WTC11 (cell line): ENCODE measurements around the gene BRI3BP. TPM values are rescaled to one million over a fixed set of nuclear protein-coding genes. Genes with fewer than 3 reads are reported as not detected.
A peak's percentile ranks its signal among the peaks of the same experiment; 100 is the strongest.
"Not testable (repeated sequence)": the region's sequence is repeated elsewhere in the genome, so short reads cannot be mapped to it uniquely, and the experiment has no call there.

Experiments used
- ATAC-seq: fragments of 200-7000 bp; cut with Tn5 transposase; 2 replicates; pipeline ENCODE4 v1.10.0; 2021; ENCODE audit warnings: mild to moderate bottlenecking, moderate library complexity
- CTCF ChIA-PET: fragments of 300-600 bp; sonication (Branson Sonifier 250); formaldehyde crosslinking; loops from one replicate; lab custom pipeline; 2021; ENCODE audit warnings: antibody characterized with exemption; lab: Charles Lee
- POLR2A ChIA-PET: fragments of 350-600 bp; sonication (Branson Sonifier 250); formaldehyde crosslinking; loops from one replicate; lab custom pipeline; 2021; ENCODE audit warnings: antibody characterized with exemption; lab: Charles Lee
- DNase-seq: peaks from one replicate; pipeline ENCODE4 v3.0.0; 2021; ENCODE audit warnings: low spot score
- H3K27ac Mint-ChIP-seq: 2 replicates; pipeline ENCODE4 v1.8.0; 2021; ENCODE audit warnings: mixed read lengths
- H3K27me3 Mint-ChIP-seq: 2 replicates; pipeline ENCODE4 v1.8.0; 2021; ENCODE audit warnings: low read depth, mild to moderate bottlenecking, moderate library complexity, mixed read lengths
- H3K36me3 Mint-ChIP-seq: 2 replicates; pipeline ENCODE4 v1.8.0; 2021; ENCODE audit warnings: mixed read lengths
- H3K4me1 Mint-ChIP-seq: 2 replicates; pipeline ENCODE4 v1.8.0; 2022; ENCODE audit warnings: mixed read lengths
- H3K4me3 Mint-ChIP-seq: 2 replicates; pipeline ENCODE4 v1.8.0; 2021; ENCODE audit warnings: mild to moderate bottlenecking, moderate library complexity, mixed read lengths
- H3K9me3 Mint-ChIP-seq: 2 replicates; pipeline ENCODE4 v1.8.0; 2021; ENCODE audit warnings: mixed read lengths
- AR ChIP-seq: fragments of 250-450 bp; sonication (Bioruptor Pico); IDR thresholded peaks from 2 replicates; pipeline ENCODE4 v1.9.0; 2021; ENCODE audit warnings: mild to moderate bottlenecking
- ATF2 ChIP-seq: sonication (generic); formaldehyde crosslinking; IDR thresholded peaks from 2 replicates; pipeline ENCODE4 v1.8.1; 2022; ENCODE audit warnings: low read depth, missing genetic modification reagents, borderline replicate concordance
- CTCF ChIP-seq: fragments of 200-600 bp; IDR thresholded peaks from 2 replicates; pipeline ENCODE4 v1.8.0; 2022; ENCODE audit warnings: antibody characterized with exemption
- EMX1 ChIP-seq: fragments of 250-450 bp; sonication (Bioruptor Pico); IDR thresholded peaks from 2 replicates; pipeline ENCODE4 v1.8.0; 2021; ENCODE audit warnings: mild to moderate bottlenecking
- GABPB1 ChIP-seq: sonication (generic); formaldehyde crosslinking; IDR thresholded peaks from 2 replicates; pipeline ENCODE4 v1.8.1; 2023; ENCODE audit warnings: mild to moderate bottlenecking, missing genetic modification reagents
- IRF2 ChIP-seq: sonication (generic); formaldehyde crosslinking; IDR thresholded peaks from 2 replicates; pipeline ENCODE4 v1.8.0; 2022; ENCODE audit warnings: low read depth, missing genetic modification reagents, borderline replicate concordance
- MXD4 ChIP-seq: fragments of 250-450 bp; sonication (Bioruptor Pico); IDR thresholded peaks from 2 replicates; pipeline ENCODE4 v1.8.0; 2021; ENCODE audit warnings: mild to moderate bottlenecking, moderate library complexity, borderline replicate concordance
- MYBL2 ChIP-seq: sonication (generic); formaldehyde crosslinking; IDR thresholded peaks from 2 replicates; pipeline ENCODE4 v1.8.1; 2023; ENCODE audit warnings: mild to moderate bottlenecking, moderate library complexity, missing genetic modification reagents
- NR3C1 ChIP-seq: sonication (generic); formaldehyde crosslinking; conservative IDR thresholded peaks from 2 replicates; pipeline ENCODE4 v1.8.1; 2023; ENCODE audit warnings: low read depth, mild to moderate bottlenecking, missing genetic modification reagents
- OVOL2 ChIP-seq: fragments of 250-450 bp; sonication (Bioruptor Pico); IDR thresholded peaks from 2 replicates; pipeline ENCODE4 v1.9.0; 2021; ENCODE audit warnings: mild to moderate bottlenecking, borderline replicate concordance
- PRDM15 ChIP-seq: sonication (generic); formaldehyde crosslinking; IDR thresholded peaks from 2 replicates; pipeline ENCODE4 v1.8.0; 2022; ENCODE audit warnings: missing genetic modification reagents
- RELA ChIP-seq: sonication (generic); formaldehyde crosslinking; IDR thresholded peaks from 2 replicates; pipeline ENCODE4 v1.8.1; 2022; ENCODE audit warnings: missing genetic modification reagents, mild to moderate bottlenecking, borderline replicate concordance
- RORB ChIP-seq: fragments of 250-450 bp; sonication (Bioruptor Pico); IDR thresholded peaks from 2 replicates; pipeline ENCODE4 v1.9.0; 2021; ENCODE audit warnings: mild to moderate bottlenecking
- SMAD4 ChIP-seq: sonication (generic); formaldehyde crosslinking; IDR thresholded peaks from 2 replicates; pipeline ENCODE4 v1.8.0; 2022; ENCODE audit warnings: mild to moderate bottlenecking, missing genetic modification reagents
- USF2 ChIP-seq: sonication (generic); formaldehyde crosslinking; IDR thresholded peaks from 2 replicates; pipeline ENCODE4 v1.8.1; 2023; ENCODE audit warnings: mild to moderate bottlenecking, missing genetic modification reagents, moderate library complexity
- ZMAT4 ChIP-seq: fragments of 250-450 bp; sonication (Bioruptor Pico); IDR thresholded peaks from 2 replicates; pipeline ENCODE4 v1.9.0; 2021; ENCODE audit warnings: mild to moderate bottlenecking
- ZNF121 ChIP-seq: sonication (generic); formaldehyde crosslinking; IDR thresholded peaks from 2 replicates; pipeline ENCODE4 v1.8.0; 2023; ENCODE audit warnings: missing genetic modification reagents
- ZNF138 ChIP-seq: sonication (generic); formaldehyde crosslinking; conservative IDR thresholded peaks from 2 replicates; pipeline ENCODE4 v1.8.1; 2022; ENCODE audit warnings: mild to moderate bottlenecking, moderate library complexity, missing genetic modification reagents
- ZNF396 ChIP-seq: fragments of 250-450 bp; sonication (Bioruptor Pico); IDR thresholded peaks from 2 replicates; pipeline ENCODE4 v1.8.0; 2021; ENCODE audit warnings: mild to moderate bottlenecking, moderate library complexity, borderline replicate concordance
- ZNF416 ChIP-seq: fragments of 250-450 bp; sonication (Bioruptor Pico); IDR thresholded peaks from 2 replicates; pipeline ENCODE4 v1.9.0; 2021; ENCODE audit warnings: mild to moderate bottlenecking, inconsistent platforms
- ZNF671 ChIP-seq: fragments of 250-450 bp; sonication (Bioruptor Pico); IDR thresholded peaks from 2 replicates; pipeline ENCODE4 v1.8.0; 2021; ENCODE audit warnings: mild to moderate bottlenecking
- total RNA-seq: library from RNA; stranded (reverse); gene quantifications from 3 replicates; pipeline ENCODE4 v1.2.3, GENCODE V29; 2021

BRI3BP gene
- total RNA-seq, 1 experiment from 2014 or later = 11.9 TPM

GRCh38 chr12:125029761-125030358, 36.4 kb downstream of the BRI3BP start:
- H3K36me3 Mint-ChIP-seq = peaks cover 10% of the 10 kb centered on the region
- H3K27me3 Mint-ChIP-seq = no peaks in the 10 kb centered on the region
- no peak overlapping the region for H3K4me3 Mint-ChIP-seq
- H3K4me1 Mint-ChIP-seq = peaks cover 8% of the 10 kb centered on the region
- no peak for ATAC-seq
- H3K27ac Mint-ChIP-seq = no peak overlapping the region
- H3K9me3 Mint-ChIP-seq = peaks cover 2% of the 10 kb centered on the region
- TF ChIP-seq NR3C1 = no peak
- TF ChIP-seq ZNF671 = no peak
- TF ChIP-seq ATF2 (CRISPR knock-in tag) = no peak
- TF ChIP-seq RORB = no peak
- TF ChIP-seq ZNF121 (CRISPR knock-in tag) = no peak
- no peak for TF ChIP-seq OVOL2 (CRISPR knock-in tag)
- TF ChIP-seq MYBL2 (CRISPR knock-in tag) = no peak
- no peak for TF ChIP-seq MXD4 (CRISPR knock-in tag)
- TF ChIP-seq PRDM15 (CRISPR knock-in tag) = no peak
- TF ChIP-seq SMAD4 (CRISPR knock-in tag) = no peak
- no peak for TF ChIP-seq RELA
- TF ChIP-seq ZNF396 (CRISPR knock-in tag) = no peak
- TF ChIP-seq, all 79 proteins: peak for 0
- POLR2A ChIA-PET = no interaction called here
- CTCF ChIA-PET = no interaction called here
- DNase-seq = no peak

GRCh38 chr12:125031471-125031870, 38.0 kb downstream of the BRI3BP start:
- POLR2A ChIA-PET, H3K4me1 Mint-ChIP-seq, ATAC-seq, H3K4me3 Mint-ChIP-seq, CTCF ChIA-PET, H3K36me3 Mint-ChIP-seq, DNase-seq, H3K27me3 Mint-ChIP-seq: not testable (repeated sequence)
- Mint-ChIP-seq H3K27ac (peak overlapping the region; percentile 92; the same call in 1 of the 2 replicates), H3K9me3 (peaks cover 11% of the 10 kb centered on the region)

GRCh38 chr12:125032466-125033152, 39.2 kb downstream of the BRI3BP start:
- POLR2A ChIA-PET = no interaction called here
- H3K36me3 Mint-ChIP-seq = peaks cover 7% of the 10 kb centered on the region
- H3K27me3 Mint-ChIP-seq = no peaks in the 10 kb centered on the region
- ATAC-seq (no peak), DNase-seq (no peak)
- CTCF ChIA-PET = interaction anchor here (1.1 kb wide), 1 partner anchor 93 kb away, joined by 3 read pairs; no protein-coding TSS in a partner anchor
- H3K27ac Mint-ChIP-seq = peak overlapping the region; percentile 12; the same call in 1 of the 2 replicates
- peaks cover 8% of the 10 kb centered on the region for H3K4me1 Mint-ChIP-seq
- H3K4me3 Mint-ChIP-seq = no peak overlapping the region
- H3K9me3 Mint-ChIP-seq = peaks cover 11% of the 10 kb centered on the region
- TF ChIP-seq GABPB1 (CRISPR knock-in tag) (no peak), ZNF121 (CRISPR knock-in tag) (no peak), CTCF (no peak), USF2 (no peak), ZNF396 (CRISPR knock-in tag) (no peak), AR (CRISPR knock-in tag) (no peak), RELA (no peak), EMX1 (CRISPR knock-in tag) (no peak), ZNF138 (no peak), ZNF416 (CRISPR knock-in tag) (no peak), IRF2 (CRISPR knock-in tag) (no peak), ZMAT4 (CRISPR knock-in tag) (no peak)
